H9 (cell line): ENCODE data around the gene AHNAK2. TPM values are rescaled to one million over a fixed set of nuclear protein-coding genes. Genes with fewer than 3 reads are reported as not detected.

ENCODE experiments used
- DNase-seq: peaks from one replicate; pipeline ENCODE4 v3.0.0-alpha.2; 2017
- H2AFZ ChIP-seq: one replicate; pipeline ENCODE4 v1.6.1; 2013; ENCODE audit warnings: mild to moderate bottlenecking, low read length, control low read depth, moderate library complexity
- H2AK5ac ChIP-seq: 2 replicates; pipeline ENCODE4 v1.6.1; 2013; ENCODE audit warnings: low read length, control low read depth, mixed read lengths; ENCODE audit not compliant: insufficient read length
- H2BK120ac ChIP-seq: one replicate; pipeline ENCODE4 v1.6.1; 2013; ENCODE audit warnings: low read depth, mild to moderate bottlenecking, low read length, control low read depth, inconsistent platforms; ENCODE audit not compliant: poor library complexity, severe bottlenecking
- H2BK12ac ChIP-seq: 2 replicates; pipeline ENCODE4 v1.6.1; 2013; ENCODE audit warnings: low read length, control low read depth, mixed read lengths, low read depth; ENCODE audit not compliant: insufficient read length
- H2BK15ac ChIP-seq: 2 replicates; pipeline ENCODE4 v1.6.1; 2013; ENCODE audit warnings: low read depth, low read length, control low read depth
- H2BK20ac ChIP-seq: one replicate; pipeline ENCODE4 v1.6.1; 2013; ENCODE audit warnings: low read depth, mild to moderate bottlenecking, low read length, control low read depth, inconsistent platforms; ENCODE audit not compliant: poor library complexity, severe bottlenecking
- H2BK5ac ChIP-seq: 2 replicates; pipeline ENCODE4 v1.6.1; 2013; ENCODE audit warnings: low read length, control low read depth, mixed read lengths; ENCODE audit not compliant: insufficient read length
- H3K14ac ChIP-seq: 2 replicates; pipeline ENCODE4 v1.6.1; 2013; ENCODE audit warnings: low read length, control low read depth; ENCODE audit not compliant: insufficient read depth
- H3K18ac ChIP-seq: 2 replicates; pipeline ENCODE4 v1.6.1; 2013; ENCODE audit warnings: low read depth, mild to moderate bottlenecking, mixed read lengths, low read length, control low read depth; ENCODE audit not compliant: insufficient read length
- H3K23ac ChIP-seq: 2 replicates; pipeline ENCODE4 v1.6.1; 2013; ENCODE audit warnings: low read length, control low read depth, mixed read lengths, low read depth; ENCODE audit not compliant: insufficient read length
- H3K23me2 ChIP-seq: 2 replicates; pipeline ENCODE4 v1.6.1; 2013; ENCODE audit warnings: low read depth, mild to moderate bottlenecking, mixed read lengths, low read length, control low read depth; ENCODE audit not compliant: insufficient read length, poor library complexity, severe bottlenecking
- H3K27ac ChIP-seq: 2 replicates; pipeline ENCODE4 v1.5.1; 2013; ENCODE audit warnings: low read length, control low read depth, mixed read lengths, low read depth; ENCODE audit not compliant: insufficient read length
- H3K27me3 ChIP-seq: 2 replicates; pipeline ENCODE4 v1.6.1; 2013; ENCODE audit warnings: low read length, control low read depth, inconsistent platforms; ENCODE audit not compliant: insufficient read depth
- H3K4ac ChIP-seq: 2 replicates; pipeline ENCODE4 v1.6.1; 2013; ENCODE audit warnings: low read depth, mild to moderate bottlenecking, control low read depth, inconsistent platforms, low read length, moderate library complexity
- H3K4me1 ChIP-seq: 2 replicates; pipeline ENCODE4 v1.6.1; 2013; ENCODE audit warnings: low read length, control low read depth, inconsistent platforms; ENCODE audit not compliant: insufficient read depth
- H3K4me2 ChIP-seq: 2 replicates; pipeline ENCODE4 v1.6.1; 2013; ENCODE audit warnings: low read length, control low read depth, mixed read lengths; ENCODE audit not compliant: insufficient read length, insufficient read depth
- H3K56ac ChIP-seq: 2 replicates; pipeline ENCODE4 v1.6.1; 2013; ENCODE audit warnings: low read depth, mild to moderate bottlenecking, mixed read lengths, low read length, control low read depth; ENCODE audit not compliant: insufficient read length
- H3K79me1 ChIP-seq: 2 replicates; pipeline ENCODE4 v1.6.1; 2013; ENCODE audit warnings: low read depth, mild to moderate bottlenecking, moderate library complexity, low read length, control low read depth, inconsistent platforms; ENCODE audit not compliant: insufficient read depth, poor library complexity, severe bottlenecking
- H3K79me2 ChIP-seq: 2 replicates; pipeline ENCODE4 v1.6.1; 2013; ENCODE audit warnings: low read length, control low read depth, inconsistent platforms; ENCODE audit not compliant: insufficient read depth
- H3K9ac ChIP-seq: 2 replicates; pipeline ENCODE4 v1.6.1; 2013; ENCODE audit warnings: low read length, control low read depth, mixed read lengths; ENCODE audit not compliant: insufficient read length; ENCODE audit errors: extremely low read depth
- H3K9me3 ChIP-seq: one replicate; pipeline ENCODE4 v1.6.1; 2013; ENCODE audit warnings: low read depth, low read length, inconsistent platforms; ENCODE audit not compliant: control insufficient read depth
- H3T11ph ChIP-seq: one replicate; pipeline ENCODE4 v1.6.1; 2013; ENCODE audit warnings: mild to moderate bottlenecking, low read length, control low read depth, inconsistent platforms
- H4K20me1 ChIP-seq: one replicate; pipeline ENCODE4 v1.6.1; 2013; ENCODE audit not compliant: control insufficient read depth, insufficient read length, insufficient read depth
- H4K5ac ChIP-seq: 2 replicates; pipeline ENCODE4 v1.6.1; 2013; ENCODE audit warnings: low read depth, mild to moderate bottlenecking, mixed read lengths, low read length, control low read depth; ENCODE audit not compliant: insufficient read length
- H4K8ac ChIP-seq: replicated peaks from 2 replicates; pipeline ENCODE4 v1.6.1; 2013; ENCODE audit warnings: low read length, control low read depth, mixed read lengths, low read depth; ENCODE audit not compliant: insufficient read length
- H4K91ac ChIP-seq: 2 replicates; pipeline ENCODE4 v1.6.1; 2013; ENCODE audit warnings: low read depth, mild to moderate bottlenecking, moderate library complexity, mixed read lengths, low read length, control low read depth; ENCODE audit not compliant: insufficient read length
- H3K27ac Mint-ChIP-seq, 3 experiments: 2 replicates in 2 of 3; 3 replicates in 1 of 3; pipeline ENCODE4 v1.8.0; 2020 to 2021; ENCODE audit warnings: mixed read lengths in 3 of 3, mild to moderate bottlenecking in 1 of 3, moderate library complexity in 1 of 3
- H3K27me3 Mint-ChIP-seq: 2 replicates; pipeline ENCODE4 v1.8.0; 2021; ENCODE audit warnings: low read depth, mild to moderate bottlenecking, moderate library complexity, mixed read lengths
- H3K36me3 Mint-ChIP-seq, 3 experiments: 2 replicates in 2 of 3; 3 replicates in 1 of 3; pipeline ENCODE4 v1.8.0; 2020 to 2021; ENCODE audit warnings: low read depth in 3 of 3, mixed read lengths in 3 of 3; ENCODE audit not compliant: insufficient read depth in 1 of 3
- H3K4me1 Mint-ChIP-seq, 2 experiments: 2 replicates each; pipeline ENCODE4 v1.8.0; 2020; ENCODE audit warnings: mixed read lengths in 2 of 2
- H3K4me3 Mint-ChIP-seq, 2 experiments: 2 replicates in 1 of 2; 3 replicates in 1 of 2; pipeline ENCODE4 v1.8.0; 2020 to 2021; ENCODE audit warnings: mild to moderate bottlenecking in 2 of 2, mixed read lengths in 2 of 2, moderate library complexity in 1 of 2
- H3K9me3 Mint-ChIP-seq, 2 experiments: 2 replicates in 1 of 2; 3 replicates in 1 of 2; pipeline ENCODE4 v1.8.0; 2020; ENCODE audit warnings: mild to moderate bottlenecking in 2 of 2, mixed read lengths in 2 of 2, moderate library complexity in 1 of 2
- WGBS: extraction: QIAGEN DNeasy Blood & Tissue Kit; methylation state at CpG from one replicate; pipeline ENCODE4 v1.1.7; 2013; ENCODE audit warnings: missing lambda C conversion rate, low lambda C conversion rate, mixed read lengths; ENCODE audit not compliant: insufficient read length; ENCODE audit errors: extremely low coverage; 5-methylcytosine and 5-hydroxymethylcytosine counted together
- total RNA-seq: library from RNA; stranded (reverse); gene quantifications from 2 replicates; pipeline ENCODE4 v1.2.1, GENCODE V29; 2021
- TF ChIP-seq, protein P1 (sequence below): fragments of 200-600 bp; sonication (generic); conservative IDR thresholded peaks from 3 replicates; pipeline ENCODE4 v1.8.0; 2021; ENCODE audit warnings: antibody characterized with exemption, mild to moderate bottlenecking

The AHNAK2 gene
- total RNA-seq, 1 experiment from 2014 or later: 2.8 TPM

GRCh38 chr14:104941508-104942365, 36.4 kb downstream of the AHNAK2 start:
- H2AK5ac ChIP-seq: no peak overlapping the region
- no peak overlapping the region for H3K27ac Mint-ChIP-seq
- no peak overlapping the region for H3K4me2 ChIP-seq
- H3K56ac ChIP-seq: no peak overlapping the region
- H3K27me3 ChIP-seq: no peaks in the 10 kb centered on the region; the same call in 1 of the 2 replicates
- H3K23ac ChIP-seq: no peak overlapping the region
- no peak for DNase-seq
- no peaks in the 10 kb centered on the region for H4K20me1 ChIP-seq
- no peak overlapping the region for H2BK5ac ChIP-seq
- no peak overlapping the region for H4K91ac ChIP-seq
- H4K8ac ChIP-seq: no peak overlapping the region
- H2AFZ ChIP-seq: no peak overlapping the region
- no peaks in the 10 kb centered on the region for H3K79me1 ChIP-seq
- H3K4me1 Mint-ChIP-seq: no peaks in the 10 kb centered on the region
- peaks cover 45% of the 10 kb centered on the region for H3K27me3 Mint-ChIP-seq
- no peak overlapping the region for H2BK15ac ChIP-seq
- no peaks in the 10 kb centered on the region for H3K9me3 ChIP-seq
- H4K5ac ChIP-seq: no peak overlapping the region
- H2BK12ac ChIP-seq: no peak overlapping the region
- H3K18ac ChIP-seq: no peak overlapping the region
- no peaks in the 10 kb centered on the region for H3K79me2 ChIP-seq
- TF ChIP-seq, protein P1, sequence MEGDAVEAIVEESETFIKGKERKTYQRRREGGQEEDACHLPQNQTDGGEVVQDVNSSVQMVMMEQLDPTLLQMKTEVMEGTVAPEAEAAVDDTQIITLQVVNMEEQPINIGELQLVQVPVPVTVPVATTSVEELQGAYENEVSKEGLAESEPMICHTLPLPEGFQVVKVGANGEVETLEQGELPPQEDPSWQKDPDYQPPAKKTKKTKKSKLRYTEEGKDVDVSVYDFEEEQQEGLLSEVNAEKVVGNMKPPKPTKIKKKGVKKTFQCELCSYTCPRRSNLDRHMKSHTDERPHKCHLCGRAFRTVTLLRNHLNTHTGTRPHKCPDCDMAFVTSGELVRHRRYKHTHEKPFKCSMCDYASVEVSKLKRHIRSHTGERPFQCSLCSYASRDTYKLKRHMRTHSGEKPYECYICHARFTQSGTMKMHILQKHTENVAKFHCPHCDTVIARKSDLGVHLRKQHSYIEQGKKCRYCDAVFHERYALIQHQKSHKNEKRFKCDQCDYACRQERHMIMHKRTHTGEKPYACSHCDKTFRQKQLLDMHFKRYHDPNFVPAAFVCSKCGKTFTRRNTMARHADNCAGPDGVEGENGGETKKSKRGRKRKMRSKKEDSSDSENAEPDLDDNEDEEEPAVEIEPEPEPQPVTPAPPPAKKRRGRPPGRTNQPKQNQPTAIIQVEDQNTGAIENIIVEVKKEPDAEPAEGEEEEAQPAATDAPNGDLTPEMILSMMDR: no peak
- H3K36me3 Mint-ChIP-seq: no peaks in the 10 kb centered on the region
- H3K4me1 ChIP-seq: no peaks in the 10 kb centered on the region
- H3K14ac ChIP-seq: no peak overlapping the region
- no peak overlapping the region for H2BK20ac ChIP-seq
- no peak overlapping the region for H3K9ac ChIP-seq
- H3K4ac ChIP-seq: no peak overlapping the region
- no peaks in the 10 kb centered on the region for H3K23me2 ChIP-seq
- peaks cover 0 to 15% of the 10 kb centered on the region in 2 experiments; a peak in 2 of 5 replicates for H3K9me3 Mint-ChIP-seq
- H3K27ac ChIP-seq: no peak overlapping the region
- WGBS: no CpG with 5 or more reads among the region's 26 CpGs
- H2BK120ac ChIP-seq: no peak overlapping the region
- no peak overlapping the region for H3K4me3 Mint-ChIP-seq
- no peak overlapping the region for H3T11ph ChIP-seq
